RKO (cell line): ENCODE measurements around the gene TMEM79.
A peak's percentile ranks its signal among the peaks of the same experiment; 100 is the strongest.

Experiments used
- DNase-seq: peaks from one replicate; pipeline ENCODE4 v3.0.0-alpha.2; 2016; ENCODE audit warnings: low spot score

The TMEM79 gene

GRCh38 chr1:156308078-156308477 is 24.0 kb downstream of the TMEM79 start:
- peak; percentile 30 for DNase-seq

DNA sequence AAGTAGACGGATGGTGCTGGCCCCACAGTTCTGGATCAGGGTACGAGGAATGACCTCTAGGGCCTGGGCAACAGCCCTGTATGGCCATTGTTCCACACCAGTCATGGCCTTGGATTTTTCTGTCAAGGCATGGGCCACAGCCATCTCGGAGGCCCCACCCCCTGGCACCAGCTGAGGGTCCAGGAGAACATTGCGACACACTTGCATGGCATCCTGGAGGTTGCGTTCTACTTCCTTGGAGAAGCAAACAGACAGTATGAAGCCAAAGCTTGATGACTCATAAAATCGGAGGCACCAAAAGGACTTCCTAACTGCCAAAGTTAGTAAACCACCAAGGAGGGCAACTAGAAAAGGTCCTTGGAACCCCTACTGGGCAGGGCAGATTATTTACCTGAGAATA is 26.8 kb downstream of the TMEM79 start:
- DNase-seq: no peak

GRCh38 chr1:156316909-156317308 is 32.8 kb downstream of the TMEM79 start:
- DNase-seq: no peak

DNA sequence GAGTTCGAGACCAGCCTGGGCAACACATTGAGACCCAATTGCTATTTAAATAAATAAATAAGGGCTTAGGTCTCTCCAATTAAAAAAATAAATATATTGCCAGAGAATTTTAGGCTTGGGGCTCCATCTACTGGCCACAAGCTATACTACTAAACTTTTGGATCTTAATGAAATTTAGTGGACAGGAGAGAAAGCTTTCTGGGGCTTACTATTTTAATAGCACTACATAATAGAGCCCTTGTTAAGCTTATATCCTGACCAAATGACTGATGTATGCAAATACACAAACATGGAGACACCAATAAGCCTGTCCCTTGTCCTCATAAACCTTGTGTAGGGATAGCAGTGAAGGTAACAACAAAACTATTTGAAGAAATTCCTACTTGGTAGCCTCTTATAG is 35.5 kb downstream of the TMEM79 start:
- DNase-seq: peak; percentile 45

- DNase-seq: no peak
Measured at GRCh38 chr1:156320560-156320959, 36.4 kb downstream of the TMEM79 start.

DNA sequence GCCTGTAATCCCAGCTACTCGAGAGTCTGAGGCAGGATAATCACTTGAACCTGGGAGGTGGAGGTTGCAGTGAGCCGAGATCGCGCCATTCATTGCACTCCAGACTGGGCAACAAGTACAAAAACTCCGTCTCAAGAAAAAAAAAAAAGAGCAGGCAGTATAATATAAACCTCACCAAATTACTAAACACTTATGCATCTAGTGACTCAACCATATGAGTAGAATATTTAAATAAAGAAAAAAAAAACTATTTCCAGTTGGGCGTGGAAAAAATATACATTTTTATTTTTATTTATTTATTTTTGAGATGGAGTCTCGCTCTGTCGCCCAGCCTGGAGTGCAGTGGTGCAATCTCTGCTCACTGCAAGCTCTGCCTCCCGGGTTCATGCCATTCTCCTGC is 39.1 kb downstream of the TMEM79 start:
- peak; percentile 77 for DNase-seq

- DNase-seq: peak; percentile 78
Measured at GRCh38 chr1:156336242-156336641, 52.1 kb downstream of the TMEM79 start.

GRCh38 chr1:156337052-156337887 is 53.1 kb downstream of the TMEM79 start:
- peak; percentile 32 for DNase-seq

GRCh38 chr1:156337888-156338179 is 53.7 kb downstream of the TMEM79 start:
- DNase-seq: no peak

- DNase-seq: peak; percentile 99
Measured at GRCh38 chr1:156338180-156338976, 54.3 kb downstream of the TMEM79 start, which contains the start of the genes CCT3 and TSACC. CCT3 (minus strand) TSS chr1:156338292; CDS start chr1:156338184, 108 bp downstream. TSACC (plus strand) TSS chr1:156338526; CDS start chr1:156339758, 1,232 bp downstream.
